GM19239 (cell line): Measurements from ENCODE around the gene SPC25.
"Not testable (repeated sequence)": the region's sequence is repeated elsewhere in the genome, so short reads cannot be mapped to it uniquely, and the experiment has no call there.

Source experiments
- DNase-seq: peaks from one replicate; pipeline ENCODE4 v3.0.0; 2011; ENCODE audit warnings: low spot score; ENCODE audit not compliant: insufficient read length
- FAIRE-seq: peaks from 2 replicates; lab custom pipeline; 2011; peaks lifted over from hg19 to GRCh38; lab: Jason Lieb, UNC

SPC25 gene, protein sequence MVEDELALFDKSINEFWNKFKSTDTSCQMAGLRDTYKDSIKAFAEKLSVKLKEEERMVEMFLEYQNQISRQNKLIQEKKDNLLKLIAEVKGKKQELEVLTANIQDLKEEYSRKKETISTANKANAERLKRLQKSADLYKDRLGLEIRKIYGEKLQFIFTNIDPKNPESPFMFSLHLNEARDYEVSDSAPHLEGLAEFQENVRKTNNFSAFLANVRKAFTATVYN

DNA sequence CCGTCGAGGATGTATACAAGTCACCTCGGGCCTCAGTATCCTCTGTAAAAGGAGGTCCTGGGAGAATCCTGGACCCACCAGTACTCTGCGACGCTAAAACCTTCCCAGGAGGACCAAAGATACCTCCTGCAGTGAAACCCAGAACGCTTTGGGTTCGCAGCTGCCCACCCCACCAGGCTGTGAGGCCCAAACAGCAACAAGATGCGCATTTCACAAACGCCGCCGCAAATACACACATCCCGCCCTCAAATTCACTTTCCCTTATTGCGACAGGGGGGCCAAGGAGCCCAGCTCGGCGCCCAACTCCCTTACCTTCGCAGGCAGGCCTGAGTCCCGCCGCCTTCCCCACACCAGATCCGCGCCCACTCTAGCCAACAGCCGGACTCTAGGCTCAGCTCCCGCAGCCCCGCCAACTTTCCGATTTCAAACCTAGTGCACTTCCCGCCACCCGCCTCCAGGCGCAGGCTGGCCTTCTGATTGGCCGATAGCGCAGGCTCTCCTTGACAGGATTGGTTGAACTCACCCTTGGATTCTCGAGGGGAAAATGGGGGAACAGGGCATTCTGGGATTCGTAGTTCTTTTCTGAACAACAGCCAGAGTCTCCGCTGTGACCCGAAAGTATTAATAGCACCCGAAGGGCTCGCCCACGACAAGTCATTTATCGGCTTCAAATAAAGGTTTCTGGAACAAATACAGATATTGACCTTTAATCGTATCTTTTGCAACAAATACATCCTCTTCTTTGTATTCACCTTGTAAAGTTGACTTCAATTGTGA lies at the start of gene SPC25:
Gene SPC25 (minus strand): TSS at position 425 of the 777 bp plus-strand sequence. CDS start 911 bp downstream, outside the sequence.
- FAIRE-seq (peak; percentile 99), DNase-seq (peak; percentile 91)

DNA sequence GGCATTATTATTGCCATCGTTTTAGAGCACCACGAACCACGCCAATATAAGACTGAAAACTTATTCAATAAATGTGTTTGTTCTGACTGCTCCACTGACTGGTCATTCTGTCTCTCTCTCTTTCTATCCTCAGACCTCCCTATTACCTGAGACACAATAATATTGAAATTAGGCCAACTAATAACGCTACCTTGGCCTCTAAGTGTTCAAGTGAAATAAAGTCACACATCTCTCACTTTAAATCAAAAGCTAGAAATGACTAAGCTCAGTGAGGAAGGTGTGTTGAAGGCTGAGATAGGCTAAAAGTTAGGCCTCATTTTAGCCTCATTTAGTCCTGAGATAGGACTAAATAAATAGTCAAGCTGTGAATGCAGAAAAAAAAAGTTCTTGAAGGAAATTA lies 49.7 kb upstream of the SPC25 start:
- no peak for FAIRE-seq
- DNase-seq, result no peak

DNA sequence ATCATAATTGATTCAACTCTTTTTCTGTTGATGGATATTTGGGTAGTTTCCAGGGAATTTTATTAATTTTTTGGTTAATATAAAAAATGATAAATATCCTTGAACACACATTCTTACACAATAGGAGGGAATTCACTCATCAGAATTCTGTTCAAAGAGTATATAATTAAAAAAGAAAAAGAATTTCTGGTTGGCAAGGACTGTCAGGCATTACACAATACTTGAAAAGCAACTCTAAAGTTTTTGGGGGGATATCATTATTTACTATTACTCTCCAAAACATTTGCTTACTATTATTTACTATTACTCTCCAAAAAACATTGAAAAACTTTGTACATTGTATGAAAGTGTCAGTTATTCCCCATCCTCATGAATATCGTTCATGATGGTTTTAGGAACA lies 48.8 kb upstream of the SPC25 start:
- DNase-seq (no peak), FAIRE-seq (no peak)

DNA sequence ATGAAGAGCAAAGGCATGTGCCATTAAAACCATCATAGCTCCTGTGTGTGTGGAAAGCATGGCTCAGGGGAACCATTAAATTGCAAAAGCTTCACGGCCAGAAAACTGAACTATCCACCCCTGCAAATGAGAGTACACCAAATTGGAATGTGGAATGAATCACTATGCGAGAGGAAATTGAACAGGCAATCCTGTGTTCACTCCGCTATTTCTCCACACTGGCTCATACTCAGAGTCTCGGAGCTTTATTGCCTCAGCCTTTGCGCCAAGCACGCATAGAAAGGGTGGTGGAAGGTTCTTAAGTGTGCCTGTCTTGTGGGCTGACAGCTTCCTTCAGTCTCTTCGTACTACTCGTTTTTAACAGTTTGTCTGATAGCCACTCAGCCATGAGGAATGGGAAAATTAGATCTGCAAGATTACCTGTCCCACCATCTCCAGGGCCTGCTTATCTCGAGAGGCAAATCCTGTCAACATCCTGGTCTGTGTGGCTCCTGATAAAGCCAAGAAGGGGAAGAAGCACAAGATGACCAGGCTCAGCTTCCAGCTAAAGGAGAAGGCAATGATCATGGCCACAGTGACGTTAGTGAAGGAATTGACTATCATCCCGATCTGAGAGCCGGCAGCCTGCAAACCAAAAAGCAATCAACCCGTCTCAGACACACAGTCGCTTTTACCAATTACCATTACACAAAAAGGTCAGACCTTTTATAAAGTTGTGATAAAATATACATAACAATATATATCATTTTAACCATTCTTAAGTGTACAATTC lies 45.8 kb upstream of the SPC25 start:
- DNase-seq, result no peak

DNA sequence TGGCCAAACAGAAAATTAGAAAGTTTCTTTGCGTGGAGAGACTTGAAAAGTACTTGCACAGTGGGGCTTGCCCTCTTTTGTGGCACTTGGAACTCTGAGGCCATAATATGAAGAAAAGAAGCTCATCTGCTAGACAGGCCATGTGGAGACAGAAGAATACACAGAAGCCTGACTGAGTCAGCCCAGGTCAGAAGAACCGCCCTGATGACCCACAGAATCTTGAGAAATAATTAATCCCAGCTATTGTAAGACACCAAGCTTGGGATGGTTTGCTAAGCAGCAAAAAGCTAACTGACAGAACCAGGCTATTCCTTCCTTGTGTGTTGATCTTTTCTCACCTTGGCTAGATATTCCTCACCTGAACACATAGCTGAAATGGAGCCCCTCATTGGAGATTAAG lies 44.6 kb upstream of the SPC25 start:
- FAIRE-seq (no peak), DNase-seq (no peak)

More for the DNA sequence above, 45.8 kb upstream of the SPC25 start:
- no peak for FAIRE-seq

DNA sequence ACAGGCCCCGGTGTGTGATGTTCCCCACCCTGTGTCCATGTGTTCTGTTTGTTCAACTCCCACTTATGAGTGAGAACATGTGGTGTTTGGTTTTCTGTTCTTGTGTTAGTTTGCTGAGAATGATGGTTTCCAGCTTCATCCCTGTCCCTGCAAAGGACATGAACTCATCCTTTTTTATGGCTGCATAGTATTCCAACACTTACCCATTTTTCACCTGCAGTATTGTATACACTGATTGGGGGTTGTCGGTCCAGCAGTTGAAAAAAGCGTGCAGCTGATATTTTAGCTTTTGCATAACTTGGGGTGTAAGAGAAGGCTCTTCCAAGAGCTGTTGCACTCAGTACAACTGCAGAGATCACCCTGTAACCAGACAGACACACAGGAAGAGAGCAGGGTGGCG lies 41.9 kb upstream of the SPC25 start:
- not testable (repeated sequence) for DNase-seq, FAIRE-seq

DNA sequence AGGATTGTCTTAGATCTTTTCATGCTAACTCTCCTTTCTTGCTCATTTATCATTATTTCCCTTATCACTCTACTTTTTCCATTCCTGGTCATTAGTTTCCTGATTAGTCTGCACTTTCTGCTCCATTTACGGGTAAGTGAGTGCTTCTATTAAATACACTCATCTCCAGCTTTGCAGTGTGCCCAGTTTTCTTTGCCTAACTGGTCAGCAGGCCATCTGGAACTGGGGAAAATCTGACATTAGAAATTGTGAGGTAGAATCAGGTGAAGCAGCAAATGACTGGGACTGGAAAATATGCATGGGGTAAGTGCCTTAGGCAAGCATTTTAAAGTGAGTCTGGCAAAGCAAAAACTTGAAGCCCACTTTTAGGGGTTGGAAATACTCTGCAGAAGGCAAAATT lies 40.0 kb upstream of the SPC25 start:
- DNase-seq (no peak), FAIRE-seq (no peak)

DNA sequence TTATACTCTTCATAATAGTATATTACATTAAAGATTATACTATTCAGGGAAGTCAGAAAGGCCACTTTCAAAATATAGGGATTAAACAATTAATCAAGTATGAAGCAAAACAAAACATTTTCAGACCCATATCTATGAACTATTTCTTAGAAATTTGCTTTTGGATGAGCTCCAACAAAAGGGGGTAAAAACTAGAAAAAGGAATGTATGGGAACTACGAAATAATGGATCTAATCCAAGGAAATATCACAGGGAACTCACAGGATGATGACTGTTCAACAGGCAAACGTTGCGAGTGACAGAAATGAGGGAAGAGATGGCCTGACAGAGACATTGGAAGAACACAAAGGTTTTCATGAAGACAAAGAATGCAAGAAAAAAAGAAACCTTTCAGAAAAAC lies 38.8 kb upstream of the SPC25 start:
- no peak for DNase-seq

DNA sequence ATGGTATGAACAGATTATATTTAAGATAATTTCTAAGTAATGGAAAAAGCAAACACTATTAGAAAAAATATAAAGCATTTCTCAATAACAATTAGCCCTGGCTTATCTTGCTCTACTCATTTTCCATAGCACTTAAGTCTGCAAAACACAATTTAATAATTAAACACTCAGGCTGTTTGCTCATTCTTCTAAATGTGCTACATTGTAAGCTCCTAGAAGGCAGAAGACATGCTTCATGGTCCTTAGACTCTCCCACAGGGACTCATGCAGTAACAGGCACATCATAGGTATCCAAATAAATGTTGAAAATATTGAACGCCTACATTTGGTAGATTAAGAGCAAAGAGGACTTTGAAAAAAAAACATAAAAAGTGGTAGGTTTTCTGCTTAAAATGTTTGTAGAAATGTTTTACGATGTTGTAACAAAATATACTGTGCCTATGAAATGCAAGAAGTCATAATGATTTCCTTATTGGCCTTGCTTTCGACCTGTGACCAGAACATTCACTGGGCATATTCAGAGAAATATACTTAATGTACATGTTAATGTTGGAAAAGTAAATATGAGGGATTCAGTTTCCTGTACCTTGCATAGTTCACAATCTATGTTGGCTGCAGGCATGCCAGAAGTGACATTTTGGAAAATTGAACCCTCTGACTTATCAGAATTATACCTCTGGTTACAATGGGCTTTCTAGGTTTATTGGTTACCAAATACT lies 38.0 kb upstream of the SPC25 start:
- no peak for FAIRE-seq

More for the DNA sequence above, 38.8 kb upstream of the SPC25 start:
- FAIRE-seq, result no peak

DNA sequence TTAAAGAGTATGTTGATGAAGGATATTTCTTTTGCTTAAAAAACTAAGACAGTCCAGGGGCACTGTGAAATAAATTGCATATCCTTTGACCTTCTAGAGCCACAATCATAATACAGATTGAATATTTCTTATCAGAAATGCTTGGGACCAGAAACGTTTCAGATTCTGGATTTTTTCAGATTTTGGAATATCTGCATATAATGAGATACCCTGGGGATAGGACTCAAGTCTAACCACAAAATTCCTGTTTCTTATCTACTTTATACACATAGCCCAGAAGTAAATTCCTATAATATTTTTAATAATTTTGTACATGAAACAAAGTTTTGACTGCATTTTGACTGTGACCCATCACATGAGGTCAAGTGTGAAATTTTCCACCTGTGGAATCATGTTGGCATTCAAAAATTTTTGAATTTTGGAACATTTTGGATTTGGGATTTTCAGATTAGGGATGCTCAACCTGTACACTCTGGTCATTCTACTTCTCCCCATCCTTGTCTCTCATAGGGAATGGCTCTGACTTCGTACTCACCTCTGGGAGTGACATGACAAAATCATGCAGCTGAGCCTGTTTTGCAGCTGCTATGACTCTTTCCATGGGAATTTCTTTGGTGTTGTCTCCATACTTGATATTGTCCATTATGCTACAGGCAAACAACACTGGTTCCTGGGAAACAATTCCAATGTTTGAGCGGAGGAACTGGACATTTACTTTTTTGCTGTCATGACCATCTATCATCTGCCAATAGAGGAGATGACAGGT lies 36.6 kb upstream of the SPC25 start:
- FAIRE-seq, result no peak
- DNase-seq, result no peak

More for the DNA sequence above, 38.0 kb upstream of the SPC25 start:
- no peak for DNase-seq

DNA sequence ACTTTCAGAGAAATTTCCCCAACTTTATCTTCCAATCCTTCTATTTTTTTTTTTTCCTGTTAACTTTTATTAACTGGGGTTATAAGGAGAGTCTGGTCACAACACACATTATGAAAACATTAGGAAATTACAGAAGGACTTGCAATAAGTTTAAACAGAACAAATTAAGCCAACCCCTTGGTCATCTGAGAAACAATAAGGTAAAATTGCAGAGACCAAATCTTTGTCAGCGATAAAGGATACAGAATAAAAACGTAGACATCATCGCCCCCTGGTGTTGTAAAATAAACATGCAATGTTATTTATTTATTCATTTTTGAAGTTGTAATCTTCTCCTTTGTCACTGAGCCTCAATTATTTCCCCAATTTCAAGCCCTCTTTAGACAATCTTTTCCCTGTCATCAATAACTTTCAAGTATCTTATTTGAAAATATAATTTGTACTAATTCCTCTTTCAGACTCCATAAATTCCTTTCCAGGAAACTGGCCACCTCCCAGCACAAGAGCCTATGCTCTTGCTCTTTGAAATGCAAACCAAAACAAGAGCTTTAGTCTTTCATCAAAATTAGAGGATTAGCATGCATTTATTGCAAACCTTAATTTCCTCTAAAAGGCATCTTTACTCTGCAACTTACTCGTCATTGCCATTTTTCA lies 30.4 kb upstream of the SPC25 start:
- peak; percentile 78 for FAIRE-seq
- DNase-seq, result peak; percentile 4

DNA sequence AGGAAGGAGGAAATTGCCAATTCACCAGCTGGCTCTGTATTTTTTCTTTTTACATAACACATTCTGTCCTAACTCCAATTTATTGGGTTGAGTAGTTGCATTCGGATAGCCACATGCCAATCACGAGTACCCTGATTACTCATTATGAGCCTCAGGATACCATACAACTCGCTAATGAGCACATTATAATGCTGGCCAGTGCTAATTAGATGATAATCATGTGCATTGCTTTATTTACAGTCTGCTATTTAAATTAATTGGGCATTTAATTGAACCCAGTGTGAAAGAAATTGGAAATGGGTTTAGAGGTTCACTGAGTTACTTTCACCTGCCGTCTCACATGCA lies 26.1 kb upstream of the SPC25 start:
- no peak for DNase-seq
- FAIRE-seq, result no peak

DNA sequence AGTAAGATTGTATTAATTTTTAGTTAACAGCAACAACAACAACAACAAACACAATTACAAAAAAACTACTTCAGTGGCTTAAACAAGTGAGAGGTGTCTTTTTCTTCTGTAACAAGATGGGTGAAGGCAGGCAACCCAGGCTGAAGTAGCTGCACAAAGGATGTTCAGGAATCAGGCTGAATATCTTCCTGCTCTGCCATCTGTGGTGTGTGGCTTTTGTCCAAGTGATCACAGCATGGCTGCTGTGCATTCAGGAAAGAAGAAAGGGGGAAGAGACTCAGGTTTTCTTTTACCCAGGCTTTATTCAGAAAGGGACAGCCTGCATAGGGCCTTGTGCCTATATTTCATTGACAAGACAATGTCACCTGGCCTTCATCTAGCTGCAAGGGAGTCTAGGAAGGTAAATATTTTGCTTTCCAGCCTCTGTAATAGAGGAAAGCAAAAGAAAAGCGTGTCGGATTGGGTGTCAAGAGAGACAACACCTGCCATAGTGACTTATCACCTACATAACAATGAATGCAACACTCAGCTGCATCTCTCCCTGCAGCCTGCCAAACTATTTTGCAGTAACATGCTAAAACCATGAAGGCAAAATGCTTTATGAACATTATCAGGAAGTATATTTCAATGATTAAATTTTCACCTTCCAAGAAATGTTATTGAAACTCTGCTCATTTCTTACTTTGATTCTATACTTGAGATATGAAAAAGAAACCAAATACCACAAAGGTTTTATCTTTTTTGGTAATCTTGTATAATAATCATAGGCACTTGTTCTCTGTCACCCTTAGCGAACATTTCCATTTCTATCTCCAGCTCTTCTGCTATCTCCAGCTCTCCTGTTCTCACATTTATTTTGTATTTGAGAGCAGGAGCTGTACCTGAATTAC lies 25.5 kb upstream of the SPC25 start:
- no peak for FAIRE-seq
- DNase-seq, result no peak

DNA sequence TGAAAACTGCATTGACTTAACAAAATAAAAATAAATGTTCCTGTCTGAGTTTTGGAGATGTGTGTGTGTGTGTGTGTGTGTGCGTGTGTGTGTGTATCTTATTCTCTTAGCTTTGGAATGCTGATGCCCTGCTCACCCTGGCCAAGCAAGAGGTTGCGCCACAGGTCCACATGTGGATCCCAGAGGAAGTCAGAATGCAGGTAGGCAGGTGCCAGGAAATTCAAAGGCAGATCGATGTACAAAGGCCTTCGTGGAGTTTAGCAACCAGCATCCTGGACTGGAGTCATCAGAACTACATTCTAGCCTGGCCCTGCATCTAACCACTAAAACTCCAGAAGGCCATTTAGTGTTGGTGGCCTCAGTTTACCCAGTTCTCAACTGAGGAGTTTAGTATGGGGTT lies 23.3 kb upstream of the SPC25 start:
- FAIRE-seq, result no peak
- DNase-seq, result no peak

DNA sequence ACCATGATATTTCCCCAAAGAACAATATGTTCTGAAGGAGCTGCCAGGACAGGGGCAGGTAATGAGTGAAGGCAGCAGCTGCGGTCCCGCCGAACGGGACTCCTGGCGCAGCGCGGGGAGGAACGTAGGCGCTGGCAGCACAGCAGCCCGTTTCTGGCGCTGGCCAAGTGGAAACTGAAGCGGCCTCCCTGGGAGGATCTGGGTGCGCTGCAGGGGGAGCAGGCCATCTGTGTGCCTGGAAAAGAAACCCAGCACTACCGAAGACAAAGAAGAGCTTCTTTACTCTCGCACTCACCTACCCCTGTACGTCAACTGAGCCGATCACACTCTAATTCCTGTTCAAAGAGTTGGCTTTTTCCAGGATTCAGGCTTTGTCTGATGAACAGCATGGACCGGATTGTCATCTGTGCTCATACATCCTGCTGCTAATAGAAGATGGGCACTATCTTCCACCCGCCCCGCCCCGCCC lies 22.7 kb upstream of the SPC25 start:
- FAIRE-seq, result no peak
- no peak for DNase-seq

DNA sequence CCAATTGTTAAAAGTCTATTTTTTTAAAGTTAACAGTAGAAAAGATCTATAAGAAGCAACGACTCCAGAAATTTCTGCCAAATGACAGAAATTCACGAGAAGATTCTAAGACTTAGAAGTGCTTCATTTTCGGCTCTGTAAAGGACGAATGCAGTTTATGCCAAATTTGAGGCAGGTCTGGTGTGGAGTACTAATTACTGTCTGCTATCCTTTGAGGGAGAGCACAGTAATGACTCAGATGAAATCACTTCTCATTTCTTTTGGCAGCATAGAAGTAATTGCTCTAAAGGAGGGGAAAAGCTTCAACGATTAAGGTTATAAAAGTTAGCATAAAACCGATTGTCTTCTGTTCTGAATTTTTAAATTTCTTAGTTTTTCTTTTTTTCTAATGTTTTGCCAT lies 22.2 kb upstream of the SPC25 start:
- DNase-seq, result no peak
- FAIRE-seq, result no peak

DNA sequence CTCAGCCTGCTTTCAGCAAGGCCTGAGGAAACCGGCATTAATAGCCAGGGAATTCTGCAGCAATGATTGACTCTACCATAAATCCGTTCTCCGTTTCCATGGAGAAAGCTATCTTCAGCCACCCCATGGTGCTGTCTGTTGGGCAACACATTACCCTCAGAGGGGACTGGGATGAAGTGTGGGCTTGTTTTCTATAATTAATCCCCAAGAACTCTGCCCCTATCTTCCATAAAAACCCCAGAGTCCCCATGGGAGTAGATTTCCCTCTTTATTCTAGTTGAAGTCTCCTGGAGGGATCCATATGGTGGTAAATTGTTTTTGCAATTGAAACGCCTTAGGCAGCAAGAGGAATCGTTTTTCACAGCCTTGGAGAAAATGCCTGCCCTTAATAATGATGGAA lies 20.1 kb upstream of the SPC25 start:
- DNase-seq (no peak), FAIRE-seq (no peak)

DNA sequence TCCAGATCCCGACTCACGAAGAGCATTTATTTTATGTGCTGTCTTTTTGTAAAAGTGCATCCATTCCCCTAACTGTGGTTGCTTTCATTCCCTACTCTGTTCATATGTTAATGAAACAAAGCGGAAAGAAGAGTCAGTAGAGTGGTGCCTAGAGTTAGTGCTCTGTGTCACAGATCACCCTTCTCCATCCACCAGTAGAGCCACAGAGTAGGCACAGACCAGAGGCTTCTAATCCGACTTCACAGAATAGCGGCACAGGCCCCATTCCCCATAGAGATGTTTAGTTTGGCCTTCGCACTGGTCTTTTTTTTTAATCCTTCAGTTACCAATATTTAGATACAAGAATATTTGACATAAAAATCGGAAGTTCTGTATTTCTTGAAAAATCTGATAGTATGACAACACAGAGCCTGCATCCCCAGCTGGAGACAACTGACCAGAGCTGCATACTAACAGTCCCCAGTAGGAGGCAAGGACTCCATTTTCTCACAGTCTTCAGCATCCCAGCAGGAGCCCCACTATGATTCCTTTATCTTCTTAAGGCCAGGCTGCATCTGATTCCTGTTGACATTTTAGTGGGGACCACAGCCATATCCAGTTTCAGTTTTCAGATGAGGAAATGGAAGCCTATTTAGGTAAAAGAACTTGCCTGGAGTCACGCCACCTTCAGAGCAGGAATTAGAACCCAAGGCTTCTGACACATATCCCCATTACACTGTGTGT lies 17.9 kb upstream of the SPC25 start:
- DNase-seq, result no peak
- no peak for FAIRE-seq
